ENCODE measurements around the gene ZNF644. TPM values are rescaled to one million over a fixed set of nuclear protein-coding genes. Genes with fewer than 3 reads are reported as not detected.

Gene ZNF644
- polyA plus RNA-seq, 3 donors, result 7.0 to 22.2 (median 17.6) TPM

GRCh38 chr1:91006113-91006908 lies 15.5 kb downstream of the ZNF644 start:
- H3K4me1 Mint-ChIP-seq, result peaks cover 12% of the 10 kb centered on the region
- Histone ChIP-seq H3K27ac (ENCODE audit: low read depth in 1 of 2, low read length in 2 of 2) (no peak overlapping the region), H3K36me3 (replicated peaks in 1 of 2; ENCODE audit: control insufficient read depth in 1 of 2, insufficient read depth in 2 of 2, low read length in 2 of 2) (no peaks in the 10 kb centered on the region), H2AFZ (ENCODE audit: insufficient read depth, low read depth, low read length, poor library complexity, severe bottlenecking) (no peak overlapping the region), H3K9me3 (replicated peaks in 1 of 2; ENCODE audit: control insufficient read depth in 1 of 2, insufficient read depth in 1 of 2, low read length in 2 of 2) (no peaks in the 10 kb centered on the region), H3K4me3 (replicated peaks in 1 of 3; ENCODE audit: low read depth in 2 of 3, low read length in 3 of 3) (no peak overlapping the region), H3K4me2 (replicated peaks; ENCODE audit: extremely low read depth, low read length, poor library complexity, severe bottlenecking) (no peak overlapping the region), H3K27me3 (ENCODE audit: control insufficient read depth in 2 of 2, insufficient read depth in 2 of 2, low read length in 2 of 2) (no peaks in the 10 kb centered on the region), H3K4me1 (ENCODE audit: control insufficient read depth in 1 of 2, insufficient read depth in 2 of 2, low read length in 2 of 2) (no peaks in the 10 kb centered on the region), H3K9ac (ENCODE audit: insufficient read depth, low read length, poor library complexity, severe bottlenecking) (no peak overlapping the region), H3K79me2 (ENCODE audit: insufficient read depth, low read length) (peaks cover 86% of the 10 kb centered on the region), H4K20me1 (ENCODE audit: insufficient read depth, low read length) (peaks cover 80% of the 10 kb centered on the region)
- peaks cover 3 to 8% (median 6%) of the 10 kb centered on the region in 7 donors for H3K9me3 Mint-ChIP-seq
- DNase-seq, result no peak
- peak overlapping the region in 2 of 7 donors; percentile 7 to 68 for H3K27ac Mint-ChIP-seq
- no peak for TF ChIP-seq CTCF (IDR thresholded peaks at IDR 0.05)
- intact Hi-C loops (cut with micrococcal nuclease), result no loop called here
- 94% methylated on average over 2 of the region's 2 CpGs for WGBS (ENCODE audit: insufficient coverage)
- no peak overlapping the region for H3K4me3 Mint-ChIP-seq
- peaks cover 6 to 33% of the 10 kb centered on the region in 2 donors for H3K36me3 Mint-ChIP-seq
- H3K27me3 Mint-ChIP-seq (ENCODE audit: low read depth in 3 of 3), result no peaks in the 10 kb centered on the region

- Mint-ChIP-seq H3K27me3 (ENCODE audit: low read depth in 3 of 3) (no peaks in the 10 kb centered on the region), H3K4me1 (peaks cover 14% of the 10 kb centered on the region), H3K9me3 (peaks cover 4 to 11% (median 7%) of the 10 kb centered on the region in 7 donors), H3K36me3 (peaks cover 6 to 39% of the 10 kb centered on the region in 2 donors), H3K27ac (peak overlapping the region in 1 of 7 donors; percentile 57), H3K4me3 (no peak overlapping the region)
- no peaks in the 10 kb centered on the region for H3K4me1 ChIP-seq (ENCODE audit: control insufficient read depth in 1 of 2, insufficient read depth in 2 of 2, low read length in 2 of 2)
- H3K27me3 ChIP-seq (ENCODE audit: control insufficient read depth in 2 of 2, insufficient read depth in 2 of 2, low read length in 2 of 2), result no peaks in the 10 kb centered on the region
- DNase-seq, result no peak
- H2AFZ ChIP-seq (ENCODE audit: insufficient read depth, low read depth, low read length, poor library complexity, severe bottlenecking), result no peak overlapping the region
- no CpG with 5 or more reads among the region's 1 CpG for WGBS (ENCODE audit: insufficient coverage)
- H3K9me3 ChIP-seq (replicated peaks in 1 of 2; ENCODE audit: control insufficient read depth in 1 of 2, insufficient read depth in 1 of 2, low read length in 2 of 2), result no peaks in the 10 kb centered on the region
- no peak overlapping the region for H3K4me3 ChIP-seq (replicated peaks in 1 of 3; ENCODE audit: low read depth in 2 of 3, low read length in 3 of 3)
- H4K20me1 ChIP-seq (ENCODE audit: insufficient read depth, low read length), result peaks cover 70% of the 10 kb centered on the region
- TF ChIP-seq CTCF (IDR thresholded peaks at IDR 0.05), result no peak
- H3K4me2 ChIP-seq (replicated peaks; ENCODE audit: extremely low read depth, low read length, poor library complexity, severe bottlenecking), result no peak overlapping the region
- peaks cover 82% of the 10 kb centered on the region for H3K79me2 ChIP-seq (ENCODE audit: insufficient read depth, low read length)
- no peaks in the 10 kb centered on the region for H3K36me3 ChIP-seq (replicated peaks in 1 of 2; ENCODE audit: control insufficient read depth in 1 of 2, insufficient read depth in 2 of 2, low read length in 2 of 2)
- no peak overlapping the region for H3K9ac ChIP-seq (ENCODE audit: insufficient read depth, low read length, poor library complexity, severe bottlenecking)
- intact Hi-C loops (cut with micrococcal nuclease), result no loop called here
- H3K27ac ChIP-seq (ENCODE audit: low read depth in 1 of 2, low read length in 2 of 2), result no peak overlapping the region
These were observed 16.6 kb downstream of the ZNF644 start for GRCh38 chr1:91005285-91005684.

All from CD14-positive monocyte (primary cell).